ENCODE data around the gene PRG2. TPM values are rescaled to one million over a fixed set of nuclear protein-coding genes. Genes with fewer than 3 reads are reported as not detected.

PRG2 gene
- polyA plus RNA-seq, 2 of the 4 experiments (the other 2 are of a cell fraction) = not detected

DNA sequence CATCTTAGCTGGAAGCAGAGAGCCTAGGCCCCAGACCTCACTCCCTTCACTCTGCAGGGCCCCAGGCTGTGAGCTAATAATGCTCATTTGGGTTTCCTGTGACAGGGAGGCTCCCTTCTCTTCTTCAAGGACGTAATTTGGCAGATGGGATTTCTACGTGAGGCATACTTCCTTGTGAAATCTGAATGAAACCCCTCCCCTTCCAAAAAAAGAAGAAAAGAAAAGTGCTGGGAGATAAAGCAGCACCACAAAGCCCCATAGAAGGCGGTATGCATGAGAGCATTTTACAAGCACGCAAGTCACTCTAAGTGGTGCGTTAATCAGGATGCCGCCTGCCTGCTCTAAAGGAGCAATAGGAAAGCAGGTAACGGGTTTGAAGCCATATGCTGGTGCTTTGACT lies 46.6 kb downstream of the PRG2 start:
- H3K4me1 ChIP-seq = peaks cover 12% of the 10 kb centered on the region
- ChIA-PET POLR2A (no interaction called here), CTCF (interaction anchor here (0.5 to 13.0 kb wide), 10 partner anchors 14 to 1170 kb away, joined by 3 to 139 read pairs (median 16); partner anchors contain the start of gene TIMM10)
- DNase-seq (ENCODE audit: low read depth in 1 of 2, low spot score in 1 of 2) (no peak), FAIRE-seq (no peak), ATAC-seq (no peak)
- TF ChIP-seq CHD2 (IDR thresholded peaks at IDR 0.05; ENCODE audit: low read length, partially characterized antibody) (no peak), MYC (IDR thresholded peaks at IDR 0.05; ENCODE audit: borderline replicate concordance, low read length) (no peak), POLR2A (IDR thresholded peaks at IDR 0.05; ENCODE audit: low read length) (no peak), HEYL (CRISPR knock-in tag; IDR thresholded peaks at IDR 0.05) (no peak), FOSL2 (IDR thresholded peaks at IDR 0.05) (no peak), FOSL2 (CRISPR knock-in tag; IDR thresholded peaks at IDR 0.05) (no peak), KDM5A (IDR thresholded peaks at IDR 0.05) (no peak), EHF (CRISPR knock-in tag; IDR thresholded peaks at IDR 0.05) (no peak), MAFK (IDR thresholded peaks at IDR 0.05; ENCODE audit: partially characterized antibody) (no peak), ZNF302 (CRISPR knock-in tag; IDR thresholded peaks at IDR 0.05) (no peak), ESRRA (IDR thresholded peaks at IDR 0.05; ENCODE audit: borderline replicate concordance, low read length) (no peak), HOXA7 (CRISPR knock-in tag; IDR thresholded peaks at IDR 0.05) (no peak), PHF8 (IDR thresholded peaks at IDR 0.05; ENCODE audit: borderline replicate concordance, low read depth) (no peak), HOXB5 (CRISPR knock-in tag; IDR thresholded peaks at IDR 0.05) (no peak)
- TF ChIP-seq, protein P1, sequence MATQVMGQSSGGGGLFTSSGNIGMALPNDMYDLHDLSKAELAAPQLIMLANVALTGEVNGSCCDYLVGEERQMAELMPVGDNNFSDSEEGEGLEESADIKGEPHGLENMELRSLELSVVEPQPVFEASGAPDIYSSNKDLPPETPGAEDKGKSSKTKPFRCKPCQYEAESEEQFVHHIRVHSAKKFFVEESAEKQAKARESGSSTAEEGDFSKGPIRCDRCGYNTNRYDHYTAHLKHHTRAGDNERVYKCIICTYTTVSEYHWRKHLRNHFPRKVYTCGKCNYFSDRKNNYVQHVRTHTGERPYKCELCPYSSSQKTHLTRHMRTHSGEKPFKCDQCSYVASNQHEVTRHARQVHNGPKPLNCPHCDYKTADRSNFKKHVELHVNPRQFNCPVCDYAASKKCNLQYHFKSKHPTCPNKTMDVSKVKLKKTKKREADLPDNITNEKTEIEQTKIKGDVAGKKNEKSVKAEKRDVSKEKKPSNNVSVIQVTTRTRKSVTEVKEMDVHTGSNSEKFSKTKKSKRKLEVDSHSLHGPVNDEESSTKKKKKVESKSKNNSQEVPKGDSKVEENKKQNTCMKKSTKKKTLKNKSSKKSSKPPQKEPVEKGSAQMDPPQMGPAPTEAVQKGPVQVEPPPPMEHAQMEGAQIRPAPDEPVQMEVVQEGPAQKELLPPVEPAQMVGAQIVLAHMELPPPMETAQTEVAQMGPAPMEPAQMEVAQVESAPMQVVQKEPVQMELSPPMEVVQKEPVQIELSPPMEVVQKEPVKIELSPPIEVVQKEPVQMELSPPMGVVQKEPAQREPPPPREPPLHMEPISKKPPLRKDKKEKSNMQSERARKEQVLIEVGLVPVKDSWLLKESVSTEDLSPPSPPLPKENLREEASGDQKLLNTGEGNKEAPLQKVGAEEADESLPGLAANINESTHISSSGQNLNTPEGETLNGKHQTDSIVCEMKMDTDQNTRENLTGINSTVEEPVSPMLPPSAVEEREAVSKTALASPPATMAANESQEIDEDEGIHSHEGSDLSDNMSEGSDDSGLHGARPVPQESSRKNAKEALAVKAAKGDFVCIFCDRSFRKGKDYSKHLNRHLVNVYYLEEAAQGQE (IDR thresholded peaks at IDR 0.05) = no peak
- TF ChIP-seq, protein P2, sequence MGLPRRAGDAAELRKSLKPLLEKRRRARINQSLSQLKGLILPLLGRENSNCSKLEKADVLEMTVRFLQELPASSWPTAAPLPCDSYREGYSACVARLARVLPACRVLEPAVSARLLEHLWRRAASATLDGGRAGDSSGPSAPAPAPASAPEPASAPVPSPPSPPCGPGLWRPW (IDR thresholded peaks at IDR 0.05) = no peak
- TF ChIP-seq, protein P3, sequence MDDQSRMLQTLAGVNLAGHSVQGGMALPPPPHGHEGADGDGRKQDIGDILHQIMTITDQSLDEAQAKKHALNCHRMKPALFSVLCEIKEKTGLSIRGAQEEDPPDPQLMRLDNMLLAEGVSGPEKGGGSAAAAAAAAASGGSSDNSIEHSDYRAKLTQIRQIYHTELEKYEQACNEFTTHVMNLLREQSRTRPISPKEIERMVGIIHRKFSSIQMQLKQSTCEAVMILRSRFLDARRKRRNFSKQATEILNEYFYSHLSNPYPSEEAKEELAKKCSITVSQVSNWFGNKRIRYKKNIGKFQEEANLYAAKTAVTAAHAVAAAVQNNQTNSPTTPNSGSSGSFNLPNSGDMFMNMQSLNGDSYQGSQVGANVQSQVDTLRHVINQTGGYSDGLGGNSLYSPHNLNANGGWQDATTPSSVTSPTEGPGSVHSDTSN (IDR thresholded peaks at IDR 0.05) = no peak
- H3K9me3 ChIP-seq = no peaks in the 10 kb centered on the region
- H3K4me3 ChIP-seq = no peak overlapping the region
- H3K4me2 ChIP-seq = no peak overlapping the region
- no peak overlapping the region for H3K27ac ChIP-seq
- 87% methylated on average over 7 of the region's 7 CpGs for WGBS (ENCODE audit: missing lambda C conversion rate)

DNA sequence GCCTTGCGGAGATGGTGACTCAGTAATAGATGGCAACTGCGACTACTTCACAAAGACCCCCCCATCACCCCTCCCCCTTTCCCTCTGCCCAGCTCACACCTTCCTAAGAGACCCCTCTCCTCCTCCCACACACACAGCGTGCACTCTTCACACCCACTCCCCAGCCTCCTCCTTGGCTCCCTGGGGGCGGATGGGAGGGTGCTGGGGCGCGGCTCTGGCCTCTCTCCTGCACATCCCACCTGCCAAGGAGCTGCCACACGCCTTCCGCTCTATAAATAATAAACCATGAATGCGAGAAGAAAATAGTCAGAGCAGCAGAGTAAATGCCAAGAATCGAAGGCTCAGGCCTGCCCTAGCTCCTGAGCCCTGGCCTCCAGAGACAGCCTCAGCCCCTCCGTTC lies 47.7 kb downstream of the PRG2 start:
- WGBS (ENCODE audit: missing lambda C conversion rate) = 85% methylated on average over 11 of the region's 11 CpGs
- FAIRE-seq = no peak
- POLR2A ChIA-PET = no interaction called here

More for the DNA sequence above, 47.7 kb downstream of the PRG2 start:
- Histone ChIP-seq H3K27ac (0 out of 6 replicates have a peak overlapping the region, but pooled peaks of 1 of the 2 experiments have one; percentile 10), H3K4me3 (no peak overlapping the region), H3K9me3 (no peaks in the 10 kb centered on the region), H3K4me1 (peaks cover 6% of the 10 kb centered on the region), H3K4me2 (no peak overlapping the region)
- ATAC-seq (no peak), DNase-seq (ENCODE audit: low read depth in 1 of 2, low spot score in 1 of 2) (no peak)
- CTCF ChIA-PET = interaction anchor here (1.1 to 13.0 kb wide), 11 partner anchors 115 to 1171 kb away, joined by 3 to 139 read pairs (median 6); partner anchors contain the start of genes TIMM10 and UBE2L6
- TF ChIP-seq CBX2 (IDR thresholded peaks at IDR 0.05; ENCODE audit: borderline replicate concordance, low read depth) = no peak
- no peak for TF ChIP-seq RCOR1 (IDR thresholded peaks at IDR 0.05; ENCODE audit: low read depth, low read length)
- TF ChIP-seq MAFK (IDR thresholded peaks at IDR 0.05; ENCODE audit: partially characterized antibody) = no peak
- TF ChIP-seq, protein P4, sequence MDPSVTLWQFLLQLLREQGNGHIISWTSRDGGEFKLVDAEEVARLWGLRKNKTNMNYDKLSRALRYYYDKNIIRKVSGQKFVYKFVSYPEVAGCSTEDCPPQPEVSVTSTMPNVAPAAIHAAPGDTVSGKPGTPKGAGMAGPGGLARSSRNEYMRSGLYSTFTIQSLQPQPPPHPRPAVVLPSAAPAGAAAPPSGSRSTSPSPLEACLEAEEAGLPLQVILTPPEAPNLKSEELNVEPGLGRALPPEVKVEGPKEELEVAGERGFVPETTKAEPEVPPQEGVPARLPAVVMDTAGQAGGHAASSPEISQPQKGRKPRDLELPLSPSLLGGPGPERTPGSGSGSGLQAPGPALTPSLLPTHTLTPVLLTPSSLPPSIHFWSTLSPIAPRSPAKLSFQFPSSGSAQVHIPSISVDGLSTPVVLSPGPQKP (IDR thresholded peaks at IDR 0.05; ENCODE audit: low read depth, low read length) = no peak
- no peak for TF ChIP-seq TP53 (CRISPR knock-in tag; IDR thresholded peaks at IDR 0.05)
- TF ChIP-seq RNF2 (IDR thresholded peaks at IDR 0.05; ENCODE audit: borderline replicate concordance, low read depth) = no peak

Measured in A549 (cell line).